HepG2 (cell line): Measurements from ENCODE around the gene ZFHX3. TPM values are rescaled to one million over a fixed set of nuclear protein-coding genes. Genes with fewer than 3 reads are reported as not detected.

Experiments
- ARNT2 ChIP-seq: sonication (generic); formaldehyde crosslinking; IDR thresholded peaks from 2 replicates; pipeline ENCODE4 v1.8.0; 2022; ENCODE audit warnings: mild to moderate bottlenecking, low read depth, missing genetic modification reagents, moderate library complexity
- BCL6 ChIP-seq: IDR thresholded peaks from 2 replicates; pipeline ENCODE4 v1.6.1; 2016; ENCODE audit warnings: missing genetic modification reagents, missing compliant biosample characterization
- CC2D1A ChIP-seq: sonication (generic); formaldehyde crosslinking; IDR thresholded peaks from 2 replicates; pipeline ENCODE4 v1.8.1; 2023; ENCODE audit warnings: mild to moderate bottlenecking, missing genetic modification reagents
- GATAD2A ChIP-seq: IDR thresholded peaks from 2 replicates; pipeline ENCODE4 v1.6.1; 2016
- HOXA3 ChIP-seq: sonication (generic); formaldehyde crosslinking; IDR thresholded peaks from 2 replicates; pipeline ENCODE4 v1.5.0; 2020; ENCODE audit warnings: missing genetic modification reagents
- KAT7 ChIP-seq: IDR thresholded peaks from 2 replicates; pipeline ENCODE4 v1.6.1; 2018; ENCODE audit warnings: borderline replicate concordance, missing compliant biosample characterization
- NFIB ChIP-seq: sonication (generic); formaldehyde crosslinking; IDR thresholded peaks from 2 replicates; pipeline ENCODE4 v1.9.0; 2021; ENCODE audit warnings: missing genetic modification reagents, mild to moderate bottlenecking, borderline replicate concordance
- NFKB2 ChIP-seq: sonication (generic); formaldehyde crosslinking; IDR thresholded peaks from 2 replicates; pipeline ENCODE4 v1.4.0; 2020; ENCODE audit warnings: missing genetic modification reagents, borderline replicate concordance
- NR2F1 ChIP-seq, 2 experiments: fragments of 450-650 bp in 1 of 2; formaldehyde crosslinking in 1 of 2; IDR thresholded peaks; 2 replicates each; pipeline versions ENCODE4 v1.5.0 to v1.6.1; 2016 to 2020; ENCODE audit warnings: mild to moderate bottlenecking in 1 of 2, missing compliant biosample characterization in 1 of 2, missing genetic modification reagents in 1 of 2, moderate library complexity in 1 of 2
- RFXANK ChIP-seq: IDR thresholded peaks from 2 replicates; pipeline ENCODE4 v1.6.1; 2016
- SIX4 ChIP-seq: sonication (generic); formaldehyde crosslinking; IDR thresholded peaks from 2 replicates; pipeline ENCODE4 v1.4.0; 2020; ENCODE audit warnings: missing genetic modification reagents
- TCF7L2 ChIP-seq: IDR thresholded peaks from 2 replicates; pipeline ENCODE4 v1.6.1; 2011; ENCODE audit warnings: mild to moderate bottlenecking, low read depth, low read length, moderate library complexity
- ZNF292 ChIP-seq: sonication (generic); formaldehyde crosslinking; IDR thresholded peaks from 2 replicates; pipeline ENCODE4 v1.8.1; 2022; ENCODE audit warnings: mild to moderate bottlenecking, low read depth, missing genetic modification reagents, borderline replicate concordance
- ZNF296 ChIP-seq: sonication (generic); formaldehyde crosslinking; conservative IDR thresholded peaks from 2 replicates; pipeline ENCODE4 v1.5.0; 2020; ENCODE audit warnings: mild to moderate bottlenecking, missing genetic modification reagents
- ZNF432 ChIP-seq: sonication (generic); formaldehyde crosslinking; IDR thresholded peaks from 2 replicates; pipeline ENCODE4 v1.5.0; 2020; ENCODE audit warnings: missing genetic modification reagents, mild to moderate bottlenecking, borderline replicate concordance
- ZNF7 ChIP-seq: IDR thresholded peaks from 2 replicates; pipeline ENCODE4 v1.6.1; 2016; ENCODE audit warnings: missing biosample characterization, missing genetic modification reagents
- polyA plus RNA-seq, 8 experiments: library from polyadenylated mRNA; depleted of rRNA in 3 of 8; stranded (reverse) in 7 of 8; unstranded in 1 of 8; fragments of >200 nt; fragmentation: Illumina TruSeq in 4 of 8; extraction: Trizol in 4 of 8; gene quantifications; 2 replicates each; pipeline versions ENCODE4 v1.2.1 to v1.2.3, GENCODE V29; 2011 to 2016; ENCODE audit warnings: low read depth in 4 of 8, missing spikeins in 1 of 8, mixed read lengths in 1 of 8; ENCODE audit not compliant: insufficient read depth in 1 of 8
- total RNA-seq, 5 experiments: library from RNA; depleted of rRNA; stranded (reverse); fragments of >200 nt; fragmentation: Illumina TruSeq; extraction: Trizol; gene quantifications; 2 replicates each; pipeline ENCODE4 v1.2.3, GENCODE V29; 2016; ENCODE audit warnings: low read depth in 1 of 5
- TF ChIP-seq, protein P1 (sequence below): sonication (generic); formaldehyde crosslinking; IDR thresholded peaks from 2 replicates; pipeline ENCODE4 v1.5.0; 2020; ENCODE audit warnings: missing genetic modification reagents, mild to moderate bottlenecking, borderline replicate concordance
- TF ChIP-seq, protein P2 (sequence below): sonication (generic); formaldehyde crosslinking; IDR thresholded peaks from 2 replicates; pipeline ENCODE4 v1.4.0; 2020; ENCODE audit warnings: missing genetic modification reagents, borderline replicate concordance
- TF ChIP-seq, protein P3 (sequence below): sonication (generic); formaldehyde crosslinking; IDR thresholded peaks from 2 replicates; pipeline ENCODE4 v1.5.1; 2020; ENCODE audit warnings: mild to moderate bottlenecking, missing genetic modification reagents, moderate library complexity
- TF ChIP-seq, protein P4 (sequence below): sonication (generic); formaldehyde crosslinking; IDR thresholded peaks from 2 replicates; pipeline ENCODE4 v1.5.1; 2020; ENCODE audit warnings: mild to moderate bottlenecking, missing genetic modification reagents, moderate library complexity

ZFHX3 gene
- total and polyA plus RNA-seq, 2 of the 13 experiments (the other 11 are each of a cell fraction or from before 2014, with no cell fraction given) = 5.0 to 6.0 TPM

DNA sequence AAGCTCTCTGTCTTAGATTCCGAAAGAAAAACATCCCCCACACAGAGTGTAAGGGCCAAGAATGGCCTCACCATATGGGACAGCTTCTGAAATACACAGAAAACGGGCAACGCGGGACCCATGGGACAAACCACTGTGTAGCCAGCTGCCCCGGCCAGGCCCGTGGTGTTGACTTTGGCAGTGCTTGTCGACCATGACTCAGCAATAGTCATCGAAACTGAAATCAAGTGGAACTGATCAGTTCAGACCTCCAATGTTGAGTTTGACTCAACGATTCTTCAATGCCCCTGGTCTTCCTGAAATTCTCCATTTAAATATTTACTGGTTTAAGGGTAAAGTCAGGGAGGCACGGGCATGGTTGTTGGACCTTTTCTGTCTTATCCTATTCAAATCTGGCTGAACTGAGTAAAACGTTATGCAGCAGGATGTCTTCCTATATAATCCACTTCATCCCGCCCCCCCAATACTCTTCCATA, 27.5 kb downstream of the ZFHX3 start (continued):
- no peak for TF ChIP-seq ZNF296 (CRISPR knock-in tag)
- no peak for TF ChIP-seq ZNF7
- TF ChIP-seq, protein P1, sequence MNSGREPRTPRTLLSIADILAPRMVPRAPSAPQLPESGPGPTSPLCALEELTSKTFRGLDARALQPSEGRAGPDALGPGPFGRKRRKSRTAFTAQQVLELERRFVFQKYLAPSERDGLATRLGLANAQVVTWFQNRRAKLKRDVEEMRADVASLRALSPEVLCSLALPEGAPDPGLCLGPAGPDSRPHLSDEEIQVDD (CRISPR knock-in tag) = no peak
- TF ChIP-seq NFKB2 = no peak
- no peak for TF ChIP-seq ZNF292
- TF ChIP-seq, protein P2, sequence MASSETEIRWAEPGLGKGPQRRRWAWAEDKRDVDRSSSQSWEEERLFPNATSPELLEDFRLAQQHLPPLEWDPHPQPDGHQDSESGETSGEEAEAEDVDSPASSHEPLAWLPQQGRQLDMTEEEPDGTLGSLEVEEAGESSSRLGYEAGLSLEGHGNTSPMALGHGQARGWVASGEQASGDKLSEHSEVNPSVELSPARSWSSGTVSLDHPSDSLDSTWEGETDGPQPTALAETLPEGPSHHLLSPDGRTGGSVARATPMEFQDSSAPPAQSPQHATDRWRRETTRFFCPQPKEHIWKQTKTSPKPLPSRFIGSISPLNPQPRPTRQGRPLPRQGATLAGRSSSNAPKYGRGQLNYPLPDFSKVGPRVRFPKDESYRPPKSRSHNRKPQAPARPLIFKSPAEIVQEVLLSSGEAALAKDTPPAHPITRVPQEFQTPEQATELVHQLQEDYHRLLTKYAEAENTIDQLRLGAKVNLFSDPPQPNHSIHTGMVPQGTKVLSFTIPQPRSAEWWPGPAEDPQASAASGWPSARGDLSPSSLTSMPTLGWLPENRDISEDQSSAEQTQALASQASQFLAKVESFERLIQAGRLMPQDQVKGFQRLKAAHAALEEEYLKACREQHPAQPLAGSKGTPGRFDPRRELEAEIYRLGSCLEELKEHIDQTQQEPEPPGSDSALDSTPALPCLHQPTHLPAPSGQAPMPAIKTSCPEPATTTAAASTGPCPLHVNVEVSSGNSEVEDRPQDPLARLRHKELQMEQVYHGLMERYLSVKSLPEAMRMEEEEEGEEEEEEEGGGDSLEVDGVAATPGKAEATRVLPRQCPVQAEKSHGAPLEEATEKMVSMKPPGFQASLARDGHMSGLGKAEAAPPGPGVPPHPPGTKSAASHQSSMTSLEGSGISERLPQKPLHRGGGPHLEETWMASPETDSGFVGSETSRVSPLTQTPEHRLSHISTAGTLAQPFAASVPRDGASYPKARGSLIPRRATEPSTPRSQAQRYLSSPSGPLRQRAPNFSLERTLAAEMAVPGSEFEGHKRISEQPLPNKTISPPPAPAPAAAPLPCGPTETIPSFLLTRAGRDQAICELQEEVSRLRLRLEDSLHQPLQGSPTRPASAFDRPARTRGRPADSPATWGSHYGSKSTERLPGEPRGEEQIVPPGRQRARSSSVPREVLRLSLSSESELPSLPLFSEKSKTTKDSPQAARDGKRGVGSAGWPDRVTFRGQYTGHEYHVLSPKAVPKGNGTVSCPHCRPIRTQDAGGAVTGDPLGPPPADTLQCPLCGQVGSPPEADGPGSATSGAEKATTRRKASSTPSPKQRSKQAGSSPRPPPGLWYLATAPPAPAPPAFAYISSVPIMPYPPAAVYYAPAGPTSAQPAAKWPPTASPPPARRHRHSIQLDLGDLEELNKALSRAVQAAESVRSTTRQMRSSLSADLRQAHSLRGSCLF (CRISPR knock-in tag) = no peak
- no peak for TF ChIP-seq ZNF432
- TF ChIP-seq, protein P3, sequence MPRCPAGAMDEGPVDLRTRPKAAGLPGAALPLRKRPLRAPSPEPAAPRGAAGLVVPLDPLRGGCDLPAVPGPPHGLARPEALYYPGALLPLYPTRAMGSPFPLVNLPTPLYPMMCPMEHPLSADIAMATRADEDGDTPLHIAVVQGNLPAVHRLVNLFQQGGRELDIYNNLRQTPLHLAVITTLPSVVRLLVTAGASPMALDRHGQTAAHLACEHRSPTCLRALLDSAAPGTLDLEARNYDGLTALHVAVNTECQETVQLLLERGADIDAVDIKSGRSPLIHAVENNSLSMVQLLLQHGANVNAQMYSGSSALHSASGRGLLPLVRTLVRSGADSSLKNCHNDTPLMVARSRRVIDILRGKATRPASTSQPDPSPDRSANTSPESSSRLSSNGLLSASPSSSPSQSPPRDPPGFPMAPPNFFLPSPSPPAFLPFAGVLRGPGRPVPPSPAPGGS (CRISPR knock-in tag) = no peak
- no peak for TF ChIP-seq RFXANK (CRISPR knock-in tag)
- TF ChIP-seq HOXA3 (CRISPR knock-in tag) = peak; percentile 57; the same call in 1 of the 2 replicates
- TF ChIP-seq CC2D1A (CRISPR knock-in tag) = no peak
- TF ChIP-seq BCL6 (CRISPR knock-in tag) = peak; percentile 78
- no peak for TF ChIP-seq NFIB (CRISPR knock-in tag)
- TF ChIP-seq SIX4 = peak; percentile 51; the same call in 1 of the 2 replicates
- TF ChIP-seq NR2F1 (CRISPR knock-in tag; IDR thresholded peaks at IDR 0.05) = no peak
- peak; percentile 76; the same call in 1 of the 2 replicates for TF ChIP-seq KAT7 (CRISPR knock-in tag)
- no peak for TF ChIP-seq TCF7L2
- TF ChIP-seq, protein P4, sequence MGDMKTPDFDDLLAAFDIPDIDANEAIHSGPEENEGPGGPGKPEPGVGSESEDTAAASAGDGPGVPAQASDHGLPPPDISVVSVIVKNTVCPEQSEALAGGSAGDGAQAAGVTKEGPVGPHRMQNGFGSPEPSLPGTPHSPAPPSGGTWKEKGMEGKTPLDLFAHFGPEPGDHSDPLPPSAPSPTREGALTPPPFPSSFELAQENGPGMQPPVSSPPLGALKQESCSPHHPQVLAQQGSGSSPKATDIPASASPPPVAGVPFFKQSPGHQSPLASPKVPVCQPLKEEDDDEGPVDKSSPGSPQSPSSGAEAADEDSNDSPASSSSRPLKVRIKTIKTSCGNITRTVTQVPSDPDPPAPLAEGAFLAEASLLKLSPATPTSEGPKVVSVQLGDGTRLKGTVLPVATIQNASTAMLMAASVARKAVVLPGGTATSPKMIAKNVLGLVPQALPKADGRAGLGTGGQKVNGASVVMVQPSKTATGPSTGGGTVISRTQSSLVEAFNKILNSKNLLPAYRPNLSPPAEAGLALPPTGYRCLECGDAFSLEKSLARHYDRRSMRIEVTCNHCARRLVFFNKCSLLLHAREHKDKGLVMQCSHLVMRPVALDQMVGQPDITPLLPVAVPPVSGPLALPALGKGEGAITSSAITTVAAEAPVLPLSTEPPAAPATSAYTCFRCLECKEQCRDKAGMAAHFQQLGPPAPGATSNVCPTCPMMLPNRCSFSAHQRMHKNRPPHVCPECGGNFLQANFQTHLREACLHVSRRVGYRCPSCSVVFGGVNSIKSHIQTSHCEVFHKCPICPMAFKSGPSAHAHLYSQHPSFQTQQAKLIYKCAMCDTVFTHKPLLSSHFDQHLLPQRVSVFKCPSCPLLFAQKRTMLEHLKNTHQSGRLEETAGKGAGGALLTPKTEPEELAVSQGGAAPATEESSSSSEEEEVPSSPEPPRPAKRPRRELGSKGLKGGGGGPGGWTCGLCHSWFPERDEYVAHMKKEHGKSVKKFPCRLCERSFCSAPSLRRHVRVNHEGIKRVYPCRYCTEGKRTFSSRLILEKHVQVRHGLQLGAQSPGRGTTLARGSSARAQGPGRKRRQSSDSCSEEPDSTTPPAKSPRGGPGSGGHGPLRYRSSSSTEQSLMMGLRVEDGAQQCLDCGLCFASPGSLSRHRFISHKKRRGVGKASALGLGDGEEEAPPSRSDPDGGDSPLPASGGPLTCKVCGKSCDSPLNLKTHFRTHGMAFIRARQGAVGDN = peak; percentile 61
- TF ChIP-seq ARNT2 (CRISPR knock-in tag) = no peak
- TF ChIP-seq GATAD2A (CRISPR knock-in tag) = peak; percentile 96
